OCI-LY1 (cell line): Measurements from ENCODE around the gene IQCK.

ENCODE experiments used
- H2AFZ ChIP-seq: fragments of 200-600 bp; sonication (generic), shearing (Covaris generic); 2 replicates; pipeline ENCODE4 v1.6.0; 2014; ENCODE audit warnings: antibody characterized with exemption, mild to moderate bottlenecking, low read length
- H3F3A ChIP-seq: fragments of 200-600 bp; sonication (generic), shearing (Covaris generic); 2 replicates; pipeline ENCODE4 v1.6.0; 2014; ENCODE audit warnings: mild to moderate bottlenecking, antibody characterized with exemption, low read length, moderate library complexity; ENCODE audit not compliant: insufficient read depth
- H3K27ac ChIP-seq: fragments of 200-600 bp; sonication (generic); 2 replicates; pipeline ENCODE4 v1.5.1; 2014; ENCODE audit warnings: low read length, mixed run types, mild to moderate bottlenecking, low read depth; ENCODE audit not compliant: poor library complexity, severe bottlenecking
- H3K27me3 ChIP-seq: fragments of 200-600 bp; sonication (generic); 2 replicates; pipeline ENCODE4 v1.6.0; 2014; ENCODE audit warnings: antibody characterized with exemption, mild to moderate bottlenecking, low read length, moderate library complexity; ENCODE audit not compliant: insufficient read depth
- H3K36me3 ChIP-seq: fragments of 200-600 bp; sonication (generic); 2 replicates; pipeline ENCODE4 v1.6.1; 2014; ENCODE audit warnings: mild to moderate bottlenecking, antibody characterized with exemption, low read length, moderate library complexity, mixed read lengths; ENCODE audit not compliant: insufficient read depth
- H3K4me1 ChIP-seq: fragments of 200-600 bp; sonication (generic); 2 replicates; pipeline ENCODE4 v1.5.1; 2014; ENCODE audit warnings: mild to moderate bottlenecking, low read length, moderate library complexity; ENCODE audit not compliant: insufficient read depth, severe bottlenecking
- H3K4me2 ChIP-seq: fragments of 200-600 bp; sonication (generic), shearing (Covaris generic); 2 replicates; pipeline ENCODE4 v1.6.1; 2014; ENCODE audit warnings: low read length
- H3K4me3 ChIP-seq: fragments of 200-600 bp; sonication (generic); 2 replicates; pipeline ENCODE4 v1.5.1; 2014; ENCODE audit warnings: low read length, low read depth, mild to moderate bottlenecking, mixed read lengths; ENCODE audit not compliant: poor library complexity, severe bottlenecking
- H3K79me2 ChIP-seq: fragments of 200-600 bp; shearing (Covaris generic); 2 replicates; pipeline ENCODE4 v1.6.1; 2016; ENCODE audit warnings: mixed run types, low read length, mixed read lengths; ENCODE audit not compliant: insufficient read depth
- H3K9ac ChIP-seq: fragments of 200-600 bp; sonication (generic), shearing (Covaris generic); 2 replicates; pipeline ENCODE4 v1.6.1; 2014; ENCODE audit warnings: mild to moderate bottlenecking, low read length, mixed read lengths
- H3K9me2 ChIP-seq: fragments of 200-600 bp; sonication (generic), shearing (Covaris generic); 2 replicates; pipeline ENCODE4 v1.6.1; 2014; ENCODE audit warnings: low read depth, mild to moderate bottlenecking, low read length, mixed read lengths
- H3K9me3 ChIP-seq: fragments of 200-600 bp; shearing (Covaris generic); 2 replicates; pipeline ENCODE4 v1.6.1; 2014; ENCODE audit warnings: low read length, mixed read lengths
- H4K20me1 ChIP-seq: fragments of 200-600 bp; sonication (generic), shearing (Covaris generic); 2 replicates; pipeline ENCODE4 v1.6.0; 2016; ENCODE audit warnings: mild to moderate bottlenecking, low read length; ENCODE audit not compliant: insufficient read depth
- CTCF ChIP-seq: fragments of 200-600 bp; sonication (generic), shearing (Covaris generic); IDR thresholded peaks from 2 replicates; pipeline ENCODE4 v1.5.1; 2017; ENCODE audit warnings: mild to moderate bottlenecking, antibody characterized with exemption, low read length, moderate library complexity, mixed read lengths
- EZH2 ChIP-seq: fragments of 200-600 bp; sonication (generic), shearing (Covaris generic); IDR thresholded peaks from 2 replicates; pipeline ENCODE4 v1.8.0; 2017; ENCODE audit warnings: borderline replicate concordance, mixed run types, mild to moderate bottlenecking, antibody characterized with exemption, low read length, moderate library complexity, mixed read lengths

Gene IQCK

GRCh38 chr16:19874026-19874425 lies 156.0 kb downstream of the IQCK start:
- no peak for TF ChIP-seq EZH2
- no peak for TF ChIP-seq CTCF
- no peaks in the 10 kb centered on the region for H3K9me2 ChIP-seq
- H3K4me1 ChIP-seq: no peaks in the 10 kb centered on the region
- no peaks in the 10 kb centered on the region for H3K79me2 ChIP-seq
- H3K4me3 ChIP-seq: no peak overlapping the region
- no peak overlapping the region for H3K27ac ChIP-seq
- no peaks in the 10 kb centered on the region for H3K36me3 ChIP-seq
- no peaks in the 10 kb centered on the region for H3F3A ChIP-seq
- H3K9me3 ChIP-seq: no peaks in the 10 kb centered on the region
- H3K4me2 ChIP-seq: no peak overlapping the region
- no peak overlapping the region for H3K9ac ChIP-seq
- H2AFZ ChIP-seq: no peak overlapping the region
- H4K20me1 ChIP-seq: no peaks in the 10 kb centered on the region
- H3K27me3 ChIP-seq: no peaks in the 10 kb centered on the region

- no peaks in the 10 kb centered on the region for H3K9me2 ChIP-seq
- no peaks in the 10 kb centered on the region for H3K27me3 ChIP-seq
- H3K79me2 ChIP-seq: no peaks in the 10 kb centered on the region
- H4K20me1 ChIP-seq: no peaks in the 10 kb centered on the region
- no peak overlapping the region for H3K27ac ChIP-seq
- no peak overlapping the region for H3K4me3 ChIP-seq
- TF ChIP-seq CTCF: no peak
- no peak for TF ChIP-seq EZH2
- H3K9me3 ChIP-seq: no peaks in the 10 kb centered on the region
- no peaks in the 10 kb centered on the region for H3F3A ChIP-seq
- no peak overlapping the region for H3K9ac ChIP-seq
- no peak overlapping the region for H2AFZ ChIP-seq
- no peaks in the 10 kb centered on the region for H3K4me1 ChIP-seq
- H3K36me3 ChIP-seq: no peaks in the 10 kb centered on the region
- H3K4me2 ChIP-seq: no peak overlapping the region
These were observed 156.9 kb downstream of the IQCK start for GRCh38 chr16:19874851-19875546.

GRCh38 chr16:19875900-19876299 lies 157.8 kb downstream of the IQCK start:
- H2AFZ ChIP-seq: no peak overlapping the region
- H3K79me2 ChIP-seq: no peaks in the 10 kb centered on the region
- no peak overlapping the region for H3K4me2 ChIP-seq
- TF ChIP-seq EZH2: no peak
- TF ChIP-seq CTCF: no peak
- no peaks in the 10 kb centered on the region for H3K9me2 ChIP-seq
- no peak overlapping the region for H3K27ac ChIP-seq
- H3F3A ChIP-seq: no peaks in the 10 kb centered on the region
- no peaks in the 10 kb centered on the region for H3K27me3 ChIP-seq
- H4K20me1 ChIP-seq: no peaks in the 10 kb centered on the region
- no peak overlapping the region for H3K4me3 ChIP-seq
- no peaks in the 10 kb centered on the region for H3K4me1 ChIP-seq
- no peaks in the 10 kb centered on the region for H3K36me3 ChIP-seq
- no peak overlapping the region for H3K9ac ChIP-seq
- no peaks in the 10 kb centered on the region for H3K9me3 ChIP-seq
